Gastrocnemius medialis (tissue), 4 donors: ENCODE measurements around the gene ELOA. TPM values are rescaled to one million over a fixed set of nuclear protein-coding genes. Genes with fewer than 3 reads are reported as not detected.
A peak's percentile ranks its signal among the peaks of the same experiment; 100 is the strongest.

Experiments used
- ATAC-seq, 2 donors: fragments of 150-250 bp; one replicate each; pipeline ENCODE4 v1.9.1; 2016
- DNase-seq, 2 donors: peaks; one replicate each; pipeline ENCODE4 v3.0.0-alpha.2; 2019
- H3K27ac ChIP-seq, 4 donors: fragments of 200-600 bp; sonication (generic); 1 replicate in 1 of 4; 2 replicates in 3 of 4; pipeline ENCODE4 v1.5.1; 2016 to 2018; ENCODE audit warnings: mild to moderate bottlenecking in 2 of 4, moderate library complexity in 1 of 4
- H3K27me3 ChIP-seq, 3 donors: fragments of 200-600 bp; sonication (generic) in 2 of 3; 1 replicate in 1 of 3; 2 replicates in 2 of 3; pipeline versions ENCODE4 v1.5.1 to v1.6.0; 2016 to 2019; ENCODE audit warnings: mild to moderate bottlenecking in 1 of 3, moderate library complexity in 1 of 3
- H3K36me3 ChIP-seq, 2 donors: fragments of 200-600 bp; sonication (generic) in 1 of 2; one replicate each; pipeline ENCODE4 v1.5.1; 2017 to 2018
- H3K4me1 ChIP-seq, 2 donors: fragments of 200-600 bp; sonication (generic) in 1 of 2; one replicate each; pipeline ENCODE4 v1.5.1; 2016 to 2017; ENCODE audit warnings: mild to moderate bottlenecking in 2 of 2
- H3K4me3 ChIP-seq, 4 donors: fragments of 200-600 bp; sonication (generic) in 3 of 4; 1 replicate in 1 of 4; 2 replicates in 3 of 4; pipeline ENCODE4 v1.5.1; 2016 to 2019; ENCODE audit warnings: mild to moderate bottlenecking in 2 of 4
- H3K9me3 ChIP-seq, 3 donors: fragments of 200-600 bp; sonication (generic) in 2 of 3; 1 replicate in 1 of 3; 2 replicates in 2 of 3; pipeline ENCODE4 v1.5.1; 2016 to 2019
- POLR2A ChIP-seq, 2 donors: fragments of 450-650 bp; IDR thresholded peaks; one replicate each; pipeline ENCODE4 v1.6.1; 2017; ENCODE audit warnings: antibody characterized with exemption in 2 of 2, mild to moderate bottlenecking in 2 of 2, moderate library complexity in 2 of 2
- in situ Hi-C, 4 donors: fragments of 200-750 bp; cut with MboI; loops; one replicate each; pipeline versions ENCODE4 v1.15.0 to v1.8.0; 2017; ENCODE audit warnings: low sequenced_read_pairs in 4 of 4
- intact Hi-C: fragments of 100-400 bp; cut with DNase I; formaldehyde crosslinking; loops from one replicate; pipeline ENCODE4 v1.15.1; 2023; ENCODE audit warnings: low total_unique reads
- total RNA-seq, 4 donors: library from RNA; depleted of rRNA; stranded (reverse); fragments of >200 nt; gene quantifications; one replicate each; pipeline versions ENCODE4 v1.1.0 to v1.2.3, GENCODE V29; 2016
- TF ChIP-seq, protein P1 (sequence below), 5 experiments: fragments of 450-650 bp in 3 of 5; fragments of 200-600 bp in 2 of 5; sonication (generic) in 2 of 5; IDR thresholded peaks in 4 of 5; conservative IDR thresholded peaks in 1 of 5; 1 replicate in 4 of 5; 2 replicates in 1 of 5; pipeline ENCODE4 v1.5.1; 2016 to 2019; ENCODE audit warnings: antibody characterized with exemption in 5 of 5, mild to moderate bottlenecking in 3 of 5, moderate library complexity in 3 of 5

The ELOA gene
- total RNA-seq, 4 donors from 2014 or later: 44.7 to 73.0 (median 59.0) TPM

DNA sequence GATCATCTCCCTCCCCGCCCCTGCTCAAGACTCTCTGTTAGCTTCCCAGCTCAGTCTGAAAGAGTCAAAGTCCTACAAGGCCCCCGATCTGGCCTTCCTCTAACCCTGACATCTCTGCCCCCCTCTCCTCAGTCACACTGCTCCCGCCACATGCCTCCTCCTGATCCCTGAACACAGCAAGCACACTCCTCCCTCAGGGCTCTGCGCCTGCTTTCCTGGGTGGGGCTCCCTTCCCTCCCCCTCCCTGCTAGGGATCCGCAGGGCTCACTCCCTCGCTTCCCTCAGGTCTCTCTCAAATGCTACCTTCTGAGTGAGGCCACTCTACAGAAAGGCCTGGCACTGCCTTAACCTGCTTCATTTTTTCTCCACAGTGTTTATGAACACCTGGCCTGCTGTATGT lies 63.0 kb downstream of the ELOA start:
- DNase-seq (no peak), ATAC-seq (no peak)
- no peak for TF ChIP-seq POLR2A (IDR thresholded peaks at IDR 0.05)
- TF ChIP-seq, protein P1, sequence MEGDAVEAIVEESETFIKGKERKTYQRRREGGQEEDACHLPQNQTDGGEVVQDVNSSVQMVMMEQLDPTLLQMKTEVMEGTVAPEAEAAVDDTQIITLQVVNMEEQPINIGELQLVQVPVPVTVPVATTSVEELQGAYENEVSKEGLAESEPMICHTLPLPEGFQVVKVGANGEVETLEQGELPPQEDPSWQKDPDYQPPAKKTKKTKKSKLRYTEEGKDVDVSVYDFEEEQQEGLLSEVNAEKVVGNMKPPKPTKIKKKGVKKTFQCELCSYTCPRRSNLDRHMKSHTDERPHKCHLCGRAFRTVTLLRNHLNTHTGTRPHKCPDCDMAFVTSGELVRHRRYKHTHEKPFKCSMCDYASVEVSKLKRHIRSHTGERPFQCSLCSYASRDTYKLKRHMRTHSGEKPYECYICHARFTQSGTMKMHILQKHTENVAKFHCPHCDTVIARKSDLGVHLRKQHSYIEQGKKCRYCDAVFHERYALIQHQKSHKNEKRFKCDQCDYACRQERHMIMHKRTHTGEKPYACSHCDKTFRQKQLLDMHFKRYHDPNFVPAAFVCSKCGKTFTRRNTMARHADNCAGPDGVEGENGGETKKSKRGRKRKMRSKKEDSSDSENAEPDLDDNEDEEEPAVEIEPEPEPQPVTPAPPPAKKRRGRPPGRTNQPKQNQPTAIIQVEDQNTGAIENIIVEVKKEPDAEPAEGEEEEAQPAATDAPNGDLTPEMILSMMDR (IDR thresholded peaks at IDR 0.05 in 4 of 5, conservative IDR thresholded peaks at IDR 0.05 in 1 of 5): no peak
- no peaks in the 10 kb centered on the region for H3K9me3 ChIP-seq
- intact Hi-C loops: no loop called here
- no peak overlapping the region for H3K4me3 ChIP-seq
- H3K36me3 ChIP-seq: peaks cover 0 to 22% of the 10 kb centered on the region in 2 donors
- no peak overlapping the region for H3K27ac ChIP-seq
- H3K4me1 ChIP-seq: peaks cover 8 to 12% of the 10 kb centered on the region in 2 donors
- H3K27me3 ChIP-seq: no peaks in the 10 kb centered on the region
- in situ Hi-C loops: loop anchor here in 1 of 4 donors (5.0 kb wide), 1 partner anchor 51 kb away; no protein-coding TSS in a partner anchor

DNA sequence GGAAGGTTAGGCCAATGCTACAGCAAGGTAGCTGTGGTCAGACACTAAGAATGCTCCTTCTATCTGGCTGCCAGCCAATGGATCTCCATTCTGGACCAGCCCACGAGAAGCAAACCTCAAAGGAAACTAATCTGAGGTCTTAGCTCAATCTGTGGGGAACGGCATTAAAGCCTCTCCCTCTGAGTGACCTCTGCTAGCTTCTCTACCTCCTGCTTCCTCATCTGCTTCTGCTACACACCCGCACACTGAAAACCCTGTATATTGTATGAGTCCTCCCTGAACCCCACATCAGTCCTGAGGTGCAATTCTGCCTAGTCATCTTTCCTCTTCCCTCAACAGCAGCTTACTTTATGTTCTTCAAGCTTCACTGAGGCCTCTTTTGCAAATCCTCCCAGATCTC lies 64.2 kb downstream of the ELOA start:
- DNase-seq (no peak), ATAC-seq (no peak)
- Histone ChIP-seq H3K4me1 (peaks cover 0 to 6% of the 10 kb centered on the region in 2 donors), H3K36me3 (peaks cover 0 to 26% of the 10 kb centered on the region in 2 donors), H3K4me3 (no peak overlapping the region), H3K27ac (no peak overlapping the region), H3K9me3 (no peaks in the 10 kb centered on the region), H3K27me3 (no peaks in the 10 kb centered on the region)
- in situ Hi-C loops (loop anchor here in 1 of 4 donors (5.0 kb wide), 1 partner anchor 50 kb away; no protein-coding TSS in a partner anchor), intact Hi-C loops (no loop called here)
- TF ChIP-seq, protein P1 (IDR thresholded peaks at IDR 0.05 in 4 of 5, conservative IDR thresholded peaks at IDR 0.05 in 1 of 5): no peak
- no peak for TF ChIP-seq POLR2A (IDR thresholded peaks at IDR 0.05)

DNA sequence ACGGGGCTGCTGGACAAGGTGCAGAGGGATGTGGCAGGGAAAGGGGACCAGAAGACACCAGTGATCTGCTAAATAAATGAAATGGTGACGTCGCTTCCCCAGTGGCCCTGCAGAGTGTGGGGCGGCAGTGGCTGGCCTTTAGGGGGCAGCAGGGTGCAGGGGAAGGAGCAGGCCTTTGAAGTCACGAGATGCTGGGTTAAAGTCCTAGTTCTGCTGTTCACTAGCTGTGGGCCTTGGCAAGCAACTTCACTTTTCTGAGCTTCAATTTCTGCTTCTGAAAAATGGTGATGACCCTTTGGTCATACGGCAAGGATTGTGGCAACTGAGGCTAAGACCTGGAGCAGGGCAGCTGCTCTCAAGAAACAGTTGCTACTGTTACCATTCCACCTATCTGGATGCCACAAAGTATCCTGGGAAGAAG lies 66.5 kb downstream of the ELOA start:
- intact Hi-C loops (loop anchor here (1.0 to 2.0 kb wide), 2 partner anchors 45 to 59 kb away; partner anchors contain the start of gene FUCA1), in situ Hi-C loops (loop anchor here in 3 of 4 donors (5.0 to 10.0 kb wide), 3 partner anchors 48 to 55 kb away; partner anchors contain the start of gene FUCA1 (in 1 of the 3))
- no peak for TF ChIP-seq POLR2A (IDR thresholded peaks at IDR 0.05)
- TF ChIP-seq, protein P1 (IDR thresholded peaks at IDR 0.05 in 4 of 5, conservative IDR thresholded peaks at IDR 0.05 in 1 of 5): peak; percentile 64 to 90 (median 85)
- H3K36me3 ChIP-seq: peaks cover 0 to 44% of the 10 kb centered on the region in 2 donors
- peaks cover 0 to 6% of the 10 kb centered on the region in 2 donors for H3K4me1 ChIP-seq
- H3K4me3 ChIP-seq: no peak overlapping the region
- DNase-seq (peak; percentile 61 to 76), ATAC-seq (peak; percentile 90 to 91)
- no peaks in the 10 kb centered on the region for H3K9me3 ChIP-seq
- no peaks in the 10 kb centered on the region for H3K27me3 ChIP-seq
- H3K27ac ChIP-seq: peak overlapping the region in 3 of 4 donors; percentile 39 to 53 (median 52)

- intact Hi-C loops (no loop called here), in situ Hi-C loops (loop anchor here in 2 of 4 donors (5.0 to 10.0 kb wide), 2 partner anchors 51 to 54 kb away; partner anchors contain the start of gene FUCA1 (in 1 of the 2))
- H3K36me3 ChIP-seq: peaks cover 0 to 56% of the 10 kb centered on the region in 2 donors
- DNase-seq: no peak
- H3K27me3 ChIP-seq: no peaks in the 10 kb centered on the region
- ATAC-seq: peak; percentile 3 to 43
- no peak for TF ChIP-seq POLR2A (IDR thresholded peaks at IDR 0.05)
- TF ChIP-seq, protein P1 (IDR thresholded peaks at IDR 0.05 in 4 of 5, conservative IDR thresholded peaks at IDR 0.05 in 1 of 5): peak; percentile 32 to 57 (median 49)
- H3K4me3 ChIP-seq: no peak overlapping the region
- peaks cover 3 to 8% of the 10 kb centered on the region in 2 donors for H3K4me1 ChIP-seq
- no peaks in the 10 kb centered on the region for H3K9me3 ChIP-seq
- peak overlapping the region in 1 of 4 donors; percentile 53 for H3K27ac ChIP-seq
Measured at GRCh38 chr1:23810818-23811540, 67.7 kb downstream of the ELOA start.

Other genes starting within 250 kb of the ELOA start
- gene E2F2, start 212.2 kb upstream of the ELOA start, total RNA-seq: under 1 TPM in 1 of 4 donors, not detected in 3; 0.40 TPM
- 100 to 1,000 TPM in 1 of 4 donors, 10 to 100 TPM in 3; 67.9 to 124 (median 83.0) TPM for gene ID3, start 184.0 kb upstream of the ELOA start, total RNA-seq
- 100 to 1,000 TPM; 302 to 593 (median 504) TPM for gene RPL11, start 51.7 kb upstream of the ELOA start, total RNA-seq
- 100 to 1,000 TPM in 1 of 4 donors, 10 to 100 TPM in 3; 79.9 to 104 (median 90.3) TPM for gene PITHD1, start 34.9 kb downstream of the ELOA start, total RNA-seq
- gene LYPLA2, start 47.7 kb downstream of the ELOA start, total RNA-seq: 10 to 100 TPM; 35.3 to 40.9 (median 36.7) TPM
- gene GALE, start 57.3 kb downstream of the ELOA start, total RNA-seq: 1 to 10 TPM; 2.9 to 5.7 (median 4.1) TPM
- gene HMGCL, start 82.0 kb downstream of the ELOA start, total RNA-seq: 10 to 100 TPM; 19.1 to 30.0 (median 29.5) TPM
- gene FUCA1, start 124.8 kb downstream of the ELOA start, total RNA-seq: 10 to 100 TPM in 3 of 4 donors, 1 to 10 TPM in 1; 8.1 to 15.4 (median 12.4) TPM
- gene CNR2, start 169.9 kb downstream of the ELOA start, total RNA-seq: not detected
- gene PNRC2, start 216.4 kb downstream of the ELOA start, total RNA-seq: 10 to 100 TPM; 26.5 to 54.2 (median 39.4) TPM
- gene SRSF10, start 236.9 kb downstream of the ELOA start, total RNA-seq: 10 to 100 TPM; 20.4 to 49.9 (median 26.5) TPM